ENCODE measurements around the gene UBE2R2. TPM values are rescaled to one million over a fixed set of nuclear protein-coding genes. Genes with fewer than 3 reads are reported as not detected.
"Not testable (repeated sequence)": the region's sequence is repeated elsewhere in the genome, so short reads cannot be mapped to it uniquely, and the experiment has no call there.

The UBE2R2 gene
- total and polyA plus RNA-seq, 2 donors (not counting 3 experiments of a cell fraction or from before 2014, with no cell fraction given), result 23.9 to 54.3 TPM

GRCh38 chr9:33959725-33960124, 142.8 kb downstream of the UBE2R2 start:
- Histone ChIP-seq H3K27me3 (ENCODE audit: control insufficient read depth in 2 of 2, insufficient read depth in 2 of 2, low read length in 2 of 2) (no peaks in the 10 kb centered on the region), H3K9me1 (replicated peaks; ENCODE audit: control insufficient read depth, extremely low read depth, insufficient read depth, low read length) (no peaks in the 10 kb centered on the region), H3K9me3 (replicated peaks; ENCODE audit: control insufficient read depth, insufficient read depth, low read length) (no peaks in the 10 kb centered on the region), H3K4me1 (ENCODE audit: control insufficient read depth, extremely low read depth, insufficient read depth, low read length) (no peaks in the 10 kb centered on the region), H3K9ac (replicated peaks; ENCODE audit: extremely low read depth, insufficient read depth, low read length) (no peak overlapping the region), H3K27ac (ENCODE audit: insufficient read depth, low read depth, low read length) (no peak overlapping the region), H2AFZ (ENCODE audit: low read depth, low read length) (no peak overlapping the region), H3K36me3 (ENCODE audit: control insufficient read depth in 2 of 2, extremely low read depth in 1 of 2, insufficient read depth in 2 of 2, low read length in 2 of 2) (peaks cover 6 to 9% of the 10 kb centered on the region in 2 experiments), H4K20me1 (replicated peaks; ENCODE audit: control insufficient read depth, extremely low read depth, insufficient read depth, low read length) (no peaks in the 10 kb centered on the region), H3K79me2 (ENCODE audit: control insufficient read depth, insufficient read depth, low read length) (no peaks in the 10 kb centered on the region), H3K4me3 (replicated peaks in 1 of 3; ENCODE audit: insufficient read depth in 1 of 3, low read depth in 1 of 3, low read length in 3 of 3) (no peak overlapping the region), H3K4me2 (ENCODE audit: insufficient read depth, low read length) (no peak overlapping the region)
- no TSS peak for BruUV-seq (replicated peaks)
- intact Hi-C loops (cut with micrococcal nuclease), result no loop called here
- dilution Hi-C loops (cut with MboI; ENCODE audit: extremely low pct_ligation_motif_present, low sequenced_read_pairs), result no loop called here
- ChIA-PET CTCF (no interaction called here), POLR2A (no interaction called here)
- TF ChIP-seq GATA2 (IDR thresholded peaks at IDR 0.05; ENCODE audit: insufficient read depth, insufficient read length, low read depth, low read length) (no peak), EZH2 (IDR thresholded peaks at IDR 0.05; ENCODE audit: borderline replicate concordance, low read depth, low read length, severe bottlenecking) (no peak), POLR2A (IDR thresholded peaks at IDR 0.05; ENCODE audit: low read depth, low read length) (no peak), FOS (IDR thresholded peaks at IDR 0.05; ENCODE audit: borderline replicate concordance, insufficient read depth, low read length) (no peak), MAX (IDR thresholded peaks at IDR 0.05; ENCODE audit: insufficient read depth, insufficient read length) (no peak), POLR2AphosphoS5 (IDR thresholded peaks at IDR 0.05; ENCODE audit: insufficient read depth, low read depth, low read length) (no peak), JUN (IDR thresholded peaks at IDR 0.05; ENCODE audit: borderline replicate concordance, insufficient read depth, insufficient read length, low read depth) (no peak), CTCF (IDR thresholded peaks at IDR 0.05; ENCODE audit: extremely low read depth in 1 of 2, insufficient read depth in 1 of 2, low read depth in 1 of 2, low read length in 2 of 2) (no peak)
- FAIRE-seq (no peak), DNase-seq (ENCODE audit: low read depth, low spot score) (no peak)

- CTCF ChIA-PET; H3K9me3 ChIP-seq (replicated peaks; ENCODE audit: control insufficient read depth, insufficient read depth, low read length); DNase-seq (ENCODE audit: low read depth, low spot score); intact Hi-C loops (cut with micrococcal nuclease); H3K9me1 ChIP-seq (replicated peaks; ENCODE audit: control insufficient read depth, extremely low read depth, insufficient read depth, low read length); H3K4me1 ChIP-seq (ENCODE audit: control insufficient read depth, extremely low read depth, insufficient read depth, low read length); H3K79me2 ChIP-seq (ENCODE audit: control insufficient read depth, insufficient read depth, low read length); H3K9ac ChIP-seq (replicated peaks; ENCODE audit: extremely low read depth, insufficient read depth, low read length); BruUV-seq (replicated peaks); H3K27me3 ChIP-seq (ENCODE audit: control insufficient read depth in 2 of 2, insufficient read depth in 2 of 2, low read length in 2 of 2); H3K27ac ChIP-seq (ENCODE audit: insufficient read depth, low read depth, low read length); H3K4me3 ChIP-seq (replicated peaks in 1 of 3; ENCODE audit: insufficient read depth in 1 of 3, low read depth in 1 of 3, low read length in 3 of 3); POLR2A ChIA-PET; H3K4me2 ChIP-seq (ENCODE audit: insufficient read depth, low read length); H2AFZ ChIP-seq (ENCODE audit: low read depth, low read length); dilution Hi-C loops (cut with MboI; ENCODE audit: extremely low pct_ligation_motif_present, low sequenced_read_pairs); H3K36me3 ChIP-seq (ENCODE audit: control insufficient read depth in 2 of 2, extremely low read depth in 1 of 2, insufficient read depth in 2 of 2, low read length in 2 of 2); FAIRE-seq; H4K20me1 ChIP-seq (replicated peaks; ENCODE audit: control insufficient read depth, extremely low read depth, insufficient read depth, low read length): not testable (repeated sequence)
Measured at GRCh38 chr9:33962468-33962867, 145.5 kb downstream of the UBE2R2 start.
